GM18519 (cell line): Measurements from ENCODE around the gene USP14.
"Not testable (repeated sequence)": the region's sequence is repeated elsewhere in the genome, so short reads cannot be mapped to it uniquely, and the experiment has no call there.

Source experiments
- ATAC-seq: cut with Tn5 transposase; IDR thresholded peaks from one replicate; pipeline ENCODE4 v1.9.1; 2021; ENCODE audit warnings: mild to moderate bottlenecking, moderate library complexity; ENCODE audit not compliant: unreplicated experiment, low FRiP score

Gene USP14

GRCh38 chr18:158128-159036 is at the start of gene USP14:
TSS of gene USP14 (plus strand) at chr18:158557. CDS start at chr18:158699, 142 bp downstream.
- ATAC-seq: peak; percentile 77

GRCh38 chr18:108665-109063 is 49.7 kb upstream of the USP14 start:
- not testable (repeated sequence) for ATAC-seq

GRCh38 chr18:109130-109921 is 49.0 kb upstream of the USP14 start:
- not testable (repeated sequence) for ATAC-seq

- ATAC-seq: not testable (repeated sequence)
Measured at GRCh38 chr18:109922-110261, 48.5 kb upstream of the USP14 start.

GRCh38 chr18:110351-111201 is 47.8 kb upstream of the USP14 start:
- ATAC-seq: not testable (repeated sequence)

GRCh38 chr18:111306-112014 is 46.9 kb upstream of the USP14 start:
- ATAC-seq: no peak

GRCh38 chr18:112015-112733 is 46.2 kb upstream of the USP14 start:
- not testable (repeated sequence) for ATAC-seq

GRCh38 chr18:120539-121260 is 37.7 kb upstream of the USP14 start:
- ATAC-seq: not testable (repeated sequence)

GRCh38 chr18:135045-135444 is 23.3 kb upstream of the USP14 start:
- no peak for ATAC-seq

- no peak for ATAC-seq
Measured at GRCh38 chr18:136433-136832, 21.9 kb upstream of the USP14 start.

GRCh38 chr18:137327-137726 is 21.0 kb upstream of the USP14 start:
- no peak for ATAC-seq

- no peak for ATAC-seq
Measured at GRCh38 chr18:140670-141266, 17.6 kb upstream of the USP14 start.

- not testable (repeated sequence) for ATAC-seq
Measured at GRCh38 chr18:142624-143296, 15.6 kb upstream of the USP14 start.

GRCh38 chr18:148841-149240 is 9.5 kb upstream of the USP14 start:
- ATAC-seq: no peak

GRCh38 chr18:154151-154550 is 4.2 kb upstream of the USP14 start:
- ATAC-seq: no peak

- ATAC-seq: no peak
Measured at GRCh38 chr18:155688-156087, 2.7 kb upstream of the USP14 start.

- no peak for ATAC-seq
Measured at GRCh38 chr18:156514-157230, 1.7 kb upstream of the USP14 start.
